HG03571 (cell line): Measurements from ENCODE around the gene LRRC43.

Experiments used
- ATAC-seq: cut with Tn5 transposase; IDR thresholded peaks from one replicate; pipeline ENCODE4 v1.9.1; 2021; ENCODE audit not compliant: unreplicated experiment

LRRC43 gene, protein sequence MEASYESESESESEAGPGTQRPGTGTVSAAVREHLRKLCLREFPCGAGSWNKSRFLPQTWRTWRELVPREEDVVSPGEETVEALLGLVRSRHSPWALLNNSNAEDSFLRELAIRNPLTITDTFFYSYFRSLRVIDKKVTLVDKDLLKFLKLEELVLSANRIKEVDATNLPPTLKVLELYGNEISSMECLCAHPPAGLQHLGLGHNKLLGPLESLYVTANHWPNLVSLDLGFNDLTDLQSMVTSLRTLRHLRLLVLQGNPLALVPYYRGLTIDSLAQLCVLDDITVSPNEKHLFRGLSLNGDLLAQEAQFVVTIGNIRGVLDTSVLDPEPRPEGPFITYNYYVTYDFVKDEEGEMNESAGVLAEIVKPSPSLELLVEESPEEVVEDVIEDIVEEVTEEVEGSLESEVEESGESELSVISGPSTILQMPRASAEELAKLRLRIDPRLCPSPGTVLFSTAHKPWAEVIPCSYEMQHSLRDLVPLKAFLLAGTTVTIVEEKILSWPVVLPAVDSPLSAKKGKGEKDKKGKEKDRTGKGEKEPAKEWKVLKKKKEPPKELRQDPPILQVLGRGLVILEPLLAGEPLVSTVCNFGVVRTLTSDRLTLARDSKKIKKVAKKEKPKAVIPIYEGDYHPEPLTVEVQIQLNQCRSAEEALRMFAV

DNA sequence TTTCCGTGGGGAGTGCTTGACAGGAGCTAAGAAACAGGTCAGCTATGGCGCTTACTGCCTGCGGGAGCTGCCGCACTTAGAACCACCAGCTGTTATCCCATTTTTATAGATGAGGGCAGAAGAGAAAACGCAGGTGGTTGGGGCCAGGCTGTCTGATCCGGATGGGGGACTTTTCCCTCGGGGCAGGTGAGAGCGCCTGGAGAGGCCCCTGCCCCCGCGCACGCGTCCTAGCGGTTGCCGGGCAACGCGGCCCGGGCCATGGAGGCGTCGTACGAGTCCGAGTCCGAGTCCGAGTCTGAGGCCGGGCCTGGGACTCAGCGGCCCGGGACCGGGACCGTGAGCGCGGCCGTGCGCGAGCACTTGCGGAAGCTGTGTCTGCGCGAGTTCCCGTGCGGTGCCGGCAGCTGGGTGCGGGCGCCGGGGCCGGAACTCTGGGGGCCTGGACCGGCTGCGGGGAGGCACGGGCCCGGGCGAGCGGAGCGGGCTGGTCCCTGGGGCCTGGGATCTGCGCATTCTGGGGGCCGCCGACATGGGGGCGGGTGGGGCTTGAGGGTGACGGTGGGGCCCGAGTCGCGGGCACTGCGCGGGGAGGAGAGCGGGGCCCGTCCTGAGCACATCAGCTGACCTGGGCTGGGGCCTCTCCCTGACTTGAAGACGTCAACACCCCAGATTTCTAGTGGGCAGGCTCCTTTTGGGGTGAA, at the start of gene LRRC43:
Gene LRRC43, plus strand, starts transcription at position 237 of the 701 bp plus-strand sequence. Its CDS starts 22 bp downstream, at position 259.
- ATAC-seq = no peak

DNA sequence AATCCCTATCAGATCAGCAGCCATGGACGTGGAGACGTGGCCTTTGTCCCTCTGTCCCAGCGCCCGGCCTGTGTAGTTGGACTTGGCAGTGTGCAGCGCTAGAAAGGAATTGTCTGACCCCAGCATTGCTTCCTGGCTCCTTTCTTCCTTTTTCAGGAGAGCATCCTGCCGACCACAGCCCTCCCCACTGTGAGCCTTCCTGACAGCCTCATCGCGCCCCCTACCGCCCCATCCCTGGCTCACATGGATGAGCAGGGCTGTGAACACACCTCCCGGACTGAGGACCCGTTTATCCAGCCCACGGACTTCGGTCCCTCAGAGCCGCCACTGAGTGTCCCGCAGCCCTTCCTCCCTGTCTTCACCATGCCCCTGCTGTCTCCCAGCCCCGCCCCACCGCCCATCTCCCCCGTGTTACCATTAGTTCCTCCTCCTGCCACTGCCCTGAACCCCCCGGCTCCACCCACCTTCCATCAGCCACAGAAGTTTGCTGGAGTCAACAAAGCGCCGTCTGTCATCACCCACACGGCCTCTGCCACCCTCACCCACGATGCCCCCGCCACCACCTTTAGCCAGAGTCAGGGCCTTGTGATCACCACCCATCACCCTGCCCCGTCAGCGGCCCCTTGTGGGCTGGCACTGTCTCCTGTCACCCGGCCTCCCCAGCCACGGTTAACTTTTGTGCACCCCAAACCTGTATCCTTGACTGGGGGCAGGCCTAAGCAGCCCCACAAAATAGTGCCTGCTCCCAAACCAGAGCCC, 49.6 kb upstream of the LRRC43 start:
- ATAC-seq = no peak

DNA sequence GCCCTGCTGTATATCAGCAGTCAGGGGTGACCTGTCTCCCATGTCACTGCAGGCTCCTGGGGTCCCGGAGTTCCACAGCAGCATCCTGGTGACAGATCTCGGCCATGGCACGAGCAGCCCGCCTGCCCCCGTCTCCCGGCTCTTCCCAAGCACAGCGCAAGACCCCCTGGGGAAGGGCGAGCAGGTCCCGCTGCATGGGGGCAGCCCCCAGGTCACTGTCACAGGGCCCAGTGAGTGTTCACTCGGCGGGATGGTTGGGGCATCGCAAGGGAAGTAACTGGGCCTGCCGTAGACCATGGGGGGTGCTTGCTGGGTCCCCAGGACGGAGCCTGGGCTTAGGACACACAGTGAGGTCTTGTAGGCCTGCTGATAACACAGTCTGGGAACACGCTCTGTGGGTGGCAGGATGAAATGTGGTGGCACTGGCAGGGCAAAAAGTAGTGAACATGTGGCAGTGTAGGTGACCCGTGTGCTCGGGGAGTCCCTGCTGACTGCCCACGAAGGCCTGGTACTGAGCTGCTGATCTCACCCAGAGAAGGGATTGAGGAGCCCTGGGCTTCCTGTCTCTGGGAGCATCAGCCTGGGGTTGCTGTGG, 47.4 kb upstream of the LRRC43 start:
- ATAC-seq = no peak

DNA sequence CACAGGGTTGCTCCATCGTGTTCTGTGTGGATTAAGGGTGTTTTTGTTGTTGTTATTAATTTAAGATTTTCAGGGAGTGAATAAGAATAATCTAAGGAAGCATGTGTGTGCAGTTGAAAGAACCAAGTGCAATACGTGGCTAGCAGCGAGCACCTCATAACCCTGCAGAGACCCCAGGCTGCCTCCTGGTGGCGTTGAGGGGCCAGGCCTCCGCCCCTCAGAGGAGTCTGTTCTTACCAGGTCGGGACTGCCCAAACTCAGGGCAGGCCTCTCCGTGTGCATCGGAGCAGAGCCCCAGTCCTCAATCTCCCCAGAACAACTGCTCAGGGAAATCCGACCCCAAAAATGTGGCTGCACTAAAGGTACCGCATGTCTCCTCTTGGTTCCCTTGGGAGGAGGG, 45.7 kb upstream of the LRRC43 start:
- no peak for ATAC-seq

DNA sequence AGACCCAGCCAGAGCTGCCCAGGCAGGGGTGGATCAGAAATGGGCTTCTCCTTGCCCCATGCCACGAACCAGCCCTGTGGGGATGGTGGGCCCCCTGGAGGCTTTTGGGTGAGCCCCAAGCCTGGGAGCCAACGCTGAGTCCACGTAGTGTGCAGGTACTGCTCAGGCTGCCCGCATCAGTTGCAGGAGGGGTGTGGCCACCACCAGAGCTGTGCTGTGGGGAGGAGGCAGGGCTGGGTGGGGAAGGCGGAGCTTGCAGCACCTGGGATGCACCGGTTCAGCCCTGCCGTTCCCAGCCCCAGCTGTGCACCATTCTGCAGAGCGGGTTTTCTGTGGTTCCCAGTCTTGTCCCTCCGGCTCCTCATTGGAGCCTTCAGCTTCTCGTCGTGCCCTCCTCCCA, 45.2 kb upstream of the LRRC43 start:
- no peak for ATAC-seq

DNA sequence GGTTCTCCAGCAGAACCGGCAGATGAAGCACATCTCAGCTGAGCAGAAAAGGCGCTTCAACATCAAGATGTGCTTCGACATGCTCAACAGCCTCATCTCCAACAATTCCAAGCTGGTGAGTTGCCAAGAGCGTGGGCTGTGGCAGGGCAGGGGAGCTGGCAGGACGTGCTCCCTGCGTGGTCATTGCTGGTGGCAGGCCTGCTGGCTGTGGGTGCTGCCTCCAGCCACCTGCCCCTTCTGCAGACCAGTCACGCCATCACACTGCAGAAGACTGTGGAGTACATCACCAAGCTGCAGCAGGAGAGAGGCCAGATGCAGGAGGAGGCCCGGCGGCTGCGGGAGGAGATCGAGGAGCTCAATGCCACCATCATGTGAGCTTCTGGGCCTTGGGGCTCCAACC, 44.7 kb upstream of the LRRC43 start:
- no peak for ATAC-seq

DNA sequence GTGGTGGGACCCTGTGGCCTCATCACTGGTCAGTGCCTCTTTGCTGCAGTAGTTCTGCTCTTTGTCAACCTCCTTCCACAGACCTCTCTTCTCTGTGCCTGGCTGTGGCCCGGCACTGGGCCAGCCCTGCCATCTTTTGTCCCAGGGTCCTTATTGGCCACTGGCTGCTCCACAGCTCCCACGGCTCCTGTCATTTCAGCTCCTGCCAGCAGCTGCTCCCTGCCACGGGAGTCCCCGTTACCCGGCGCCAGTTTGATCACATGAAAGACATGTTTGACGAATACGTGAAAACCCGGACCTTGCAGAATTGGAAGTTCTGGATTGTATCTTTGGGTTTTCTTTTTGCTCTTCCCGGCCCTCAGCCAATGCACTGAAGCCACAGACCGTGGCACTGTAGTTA, 44.3 kb upstream of the LRRC43 start:
- no peak for ATAC-seq

DNA sequence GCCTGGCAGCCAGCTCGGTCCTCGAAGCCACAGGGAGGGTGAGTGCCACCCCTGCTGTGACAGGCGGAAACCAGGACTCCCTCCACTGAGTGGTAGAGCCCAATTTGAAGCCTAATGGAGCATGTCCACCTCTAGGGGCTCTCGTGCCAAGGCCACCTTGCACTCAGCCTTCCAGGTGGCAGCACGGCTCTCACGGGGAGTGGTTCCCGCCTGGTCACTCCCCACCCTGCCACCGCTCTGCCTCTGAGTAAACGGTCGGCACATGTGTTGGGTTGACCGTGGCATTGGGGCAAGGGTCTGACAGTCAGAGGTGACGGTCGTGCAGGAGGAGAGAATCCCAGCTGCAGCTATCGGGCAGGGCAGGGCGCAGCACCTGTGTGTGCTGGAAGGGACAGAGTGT, 43.7 kb upstream of the LRRC43 start:
- no peak for ATAC-seq

DNA sequence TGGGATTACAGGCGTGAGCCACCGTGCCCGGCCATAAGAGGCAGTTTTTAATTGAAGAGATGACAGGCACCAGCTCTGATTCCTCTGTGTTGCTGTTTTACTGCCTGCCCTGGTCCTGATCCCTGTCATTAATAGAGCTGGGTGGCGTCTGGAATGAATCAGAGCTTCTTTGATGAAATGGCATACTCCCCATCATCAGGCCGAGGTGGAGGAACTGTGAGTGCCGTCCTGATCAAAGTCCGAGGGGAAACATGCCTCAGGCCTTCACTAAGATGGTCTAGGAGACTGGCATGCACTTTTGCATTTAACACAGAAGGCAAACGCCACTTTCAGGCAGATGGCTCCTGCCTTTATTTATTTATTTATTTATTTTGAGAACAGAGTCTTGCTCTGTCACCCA, 43.0 kb upstream of the LRRC43 start:
- no peak for ATAC-seq

DNA sequence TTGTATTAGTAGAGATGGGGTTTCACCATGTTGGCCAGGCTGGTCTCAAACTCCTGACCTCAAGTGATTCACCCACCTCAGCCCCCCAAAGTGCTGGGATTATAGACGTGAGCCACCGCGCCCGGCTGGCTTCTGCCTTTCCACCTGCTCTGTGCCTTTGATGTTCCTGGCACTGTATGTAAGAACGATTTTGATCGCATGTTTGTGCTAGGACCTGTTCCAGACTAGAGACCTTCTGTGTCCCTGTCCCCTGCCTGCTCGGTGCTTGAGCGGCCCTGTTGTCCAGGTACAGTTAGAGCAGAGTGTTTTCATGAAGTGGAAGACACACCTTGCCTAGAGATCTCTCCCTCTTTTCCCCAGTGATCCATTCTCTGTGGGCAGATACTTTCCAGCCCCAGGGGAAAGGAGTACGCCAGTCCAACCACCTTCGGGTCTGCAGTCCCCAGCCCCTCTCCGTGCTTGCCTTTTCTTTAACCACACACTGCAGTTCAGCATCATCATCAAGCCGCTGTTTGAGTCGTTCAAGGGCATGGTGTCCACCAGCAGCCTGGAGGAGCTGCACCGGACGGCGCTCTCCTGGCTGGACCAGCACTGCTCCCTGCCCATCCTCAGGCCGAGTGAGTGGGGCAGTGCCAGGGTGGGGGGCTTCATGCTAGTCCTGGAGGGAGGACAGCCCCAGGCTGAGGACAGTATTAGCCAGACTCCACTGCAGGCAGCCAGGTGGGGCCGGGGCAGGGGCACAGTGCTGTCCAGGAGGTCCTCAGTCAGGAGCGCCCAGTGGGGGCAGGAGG, 42.3 kb upstream of the LRRC43 start:
- ATAC-seq = no peak

DNA sequence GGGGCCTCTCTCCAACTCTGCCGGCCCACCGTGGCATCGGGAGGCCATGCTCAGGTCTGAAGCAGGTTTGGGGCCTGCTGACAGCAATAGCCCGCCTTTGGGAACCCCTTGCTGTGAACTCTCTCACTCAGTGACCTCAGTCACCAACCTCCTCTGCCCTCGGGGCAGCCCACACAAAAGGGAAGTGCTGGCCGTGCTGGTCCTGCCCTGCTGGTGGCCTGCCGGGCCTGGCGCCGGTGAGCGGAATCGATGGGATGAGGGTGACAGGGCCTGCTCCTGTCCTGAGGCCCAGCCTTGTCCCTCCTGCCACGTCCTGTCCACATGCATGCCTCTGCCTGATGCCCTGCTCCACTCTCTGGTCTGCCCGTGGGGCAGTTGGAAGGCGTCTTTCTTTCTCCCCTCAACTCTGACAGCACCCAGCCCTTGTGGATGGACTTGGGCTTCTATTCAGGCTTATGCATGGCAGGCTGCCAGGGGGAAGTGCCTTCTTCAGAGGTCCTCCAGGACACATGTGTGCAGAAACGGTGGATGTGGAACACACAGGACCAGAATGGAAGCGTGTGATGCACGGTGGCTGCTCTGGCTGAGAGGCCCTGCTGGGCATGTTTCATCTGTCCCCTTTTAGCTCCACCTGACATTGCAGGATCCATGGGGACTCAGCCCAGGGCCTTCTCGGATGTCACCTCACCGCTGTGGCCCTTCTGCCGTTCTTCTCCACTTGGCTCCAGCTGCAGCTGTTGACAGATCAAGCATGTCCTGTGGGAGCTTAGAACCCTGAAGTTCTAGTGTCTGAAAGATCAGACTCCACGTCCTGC, 40.8 kb upstream of the LRRC43 start:
- no peak for ATAC-seq

DNA sequence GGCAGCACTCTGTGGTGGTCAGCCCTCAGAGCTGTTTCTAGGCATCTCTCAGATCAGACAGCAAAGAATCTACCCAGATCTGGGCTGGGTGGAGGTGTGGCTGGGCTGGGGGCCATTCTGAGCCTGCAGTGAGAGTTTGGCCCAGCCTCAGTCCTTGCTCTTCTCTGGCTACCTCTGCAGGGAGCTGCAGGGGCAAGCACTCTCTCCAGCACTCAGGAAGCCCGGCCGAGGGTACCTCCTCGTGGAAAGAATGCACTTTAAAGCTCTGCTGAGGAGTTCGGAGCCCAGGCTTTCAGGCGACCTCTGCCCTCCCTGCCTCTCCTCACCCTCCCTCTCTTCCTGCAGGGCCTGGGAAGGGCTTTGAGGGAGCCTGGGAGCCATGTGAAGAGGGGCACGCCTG, 40.1 kb upstream of the LRRC43 start:
- ATAC-seq = no peak

DNA sequence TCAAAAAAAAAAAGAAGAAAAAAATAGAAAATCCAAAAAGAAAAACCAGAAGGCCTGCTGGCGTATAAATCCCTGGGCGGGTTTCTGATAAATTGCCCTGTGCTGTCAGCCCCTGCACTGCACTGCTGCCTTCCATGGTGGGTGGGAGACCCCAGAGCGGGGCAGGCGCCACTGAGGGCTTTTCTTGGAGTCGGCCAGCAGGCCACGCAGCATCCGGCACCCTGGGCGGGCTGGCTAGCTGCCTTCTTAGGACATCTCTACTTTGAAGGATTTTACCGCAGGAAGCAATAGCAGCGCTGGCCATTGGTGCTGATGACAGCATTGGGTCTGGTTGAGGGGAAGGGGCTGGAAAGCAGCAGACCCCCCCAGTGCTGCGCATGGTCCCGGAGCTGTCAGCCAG, 38.0 kb upstream of the LRRC43 start:
- no peak for ATAC-seq

DNA sequence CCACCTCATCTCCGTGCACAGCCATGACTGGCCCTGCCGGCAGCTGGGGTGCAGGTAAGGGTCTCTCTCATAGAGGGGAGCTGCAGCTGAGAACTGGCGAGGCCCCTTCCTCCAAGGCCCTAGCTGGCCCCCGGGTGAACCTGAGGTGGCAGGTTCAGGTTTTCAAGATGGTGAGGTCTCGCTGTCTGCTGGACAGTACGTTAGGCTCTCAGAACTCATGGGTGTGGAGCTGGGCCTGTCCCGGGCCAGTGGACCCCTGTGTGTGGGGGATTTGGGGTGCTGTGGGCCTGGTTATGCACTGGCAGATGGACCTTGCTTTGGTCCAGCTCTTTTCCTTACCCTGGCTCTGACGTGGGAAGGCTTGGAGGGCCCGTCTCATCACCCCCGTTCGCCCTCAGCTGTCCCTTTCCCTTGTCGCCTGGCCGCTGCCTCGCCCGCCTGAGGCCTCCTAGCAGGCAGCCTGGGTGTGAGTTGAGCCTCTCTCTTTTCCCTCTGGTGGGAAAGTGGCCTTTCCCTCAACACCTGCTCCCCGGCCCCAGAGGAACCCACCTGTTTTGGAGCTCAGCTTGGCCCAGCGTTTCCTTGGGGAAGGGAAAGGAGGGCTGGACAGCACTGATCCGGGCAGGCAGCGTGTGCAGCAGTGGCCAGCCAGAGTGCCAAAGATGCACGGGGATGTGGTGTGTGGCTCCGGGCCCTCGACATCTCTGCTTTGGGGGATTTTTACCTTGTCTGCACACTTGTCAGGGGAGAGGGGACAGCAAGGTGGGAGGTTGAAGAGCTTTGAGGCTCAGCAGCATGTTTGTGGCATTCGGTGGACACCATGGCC, 37.2 kb upstream of the LRRC43 start:
- no peak for ATAC-seq

DNA sequence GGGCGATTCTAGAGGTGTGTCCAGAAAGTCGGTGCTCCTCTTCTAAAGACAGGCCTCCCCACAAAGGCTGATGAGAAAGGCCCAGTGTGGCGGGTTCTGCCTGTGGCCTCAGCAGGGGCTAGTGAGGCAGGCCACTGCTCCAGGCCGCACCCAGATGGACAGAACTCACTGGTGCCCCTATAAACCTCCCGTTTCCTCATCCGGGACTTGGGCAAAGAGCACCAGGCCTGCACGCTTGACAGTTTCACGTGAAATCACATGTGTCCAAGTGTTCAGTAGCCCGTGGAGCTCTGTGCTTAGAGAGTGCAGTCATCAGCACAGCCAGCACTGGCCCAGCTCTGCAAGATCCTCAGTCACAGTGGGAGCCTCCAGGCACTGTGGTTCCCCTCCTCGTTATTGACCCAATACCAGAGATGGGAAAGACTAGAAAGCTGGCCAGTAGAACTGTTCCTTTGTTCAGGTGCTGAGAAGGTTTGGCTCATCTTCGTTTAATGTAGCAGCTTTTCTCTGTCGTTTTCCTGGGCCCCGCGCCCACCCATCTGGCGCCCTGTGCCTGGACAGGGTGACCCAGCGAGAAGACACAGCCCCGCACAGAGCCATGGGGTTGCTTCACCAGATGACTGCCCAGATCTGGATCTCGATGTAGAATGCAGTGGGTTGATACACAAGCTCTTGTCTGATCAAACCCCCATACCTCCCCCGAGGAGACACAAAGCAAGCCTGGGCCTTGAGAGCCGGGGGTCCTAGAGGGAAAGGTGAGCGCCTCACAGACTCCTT, 35.2 kb upstream of the LRRC43 start:
- no peak for ATAC-seq

DNA sequence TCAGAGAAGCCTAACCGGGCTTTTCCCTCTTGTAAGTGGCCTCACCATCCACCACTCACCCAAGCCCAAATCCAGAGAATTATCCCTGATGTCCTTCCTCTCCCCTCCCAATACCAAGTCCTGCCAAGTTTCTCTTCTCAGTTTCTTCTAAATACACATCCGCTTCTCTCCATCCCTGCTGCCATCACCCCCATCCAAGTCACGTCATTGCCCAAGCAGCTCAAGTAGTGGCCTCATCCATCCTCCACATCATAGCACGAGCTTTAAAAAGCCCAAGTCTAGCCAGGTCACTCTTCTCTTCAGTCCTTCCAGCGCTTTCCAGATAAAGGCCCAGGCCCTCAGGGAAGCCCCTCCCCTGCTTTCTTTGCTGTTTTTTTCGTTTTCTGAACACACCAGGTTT, 34.3 kb upstream of the LRRC43 start:
- no peak for ATAC-seq

DNA sequence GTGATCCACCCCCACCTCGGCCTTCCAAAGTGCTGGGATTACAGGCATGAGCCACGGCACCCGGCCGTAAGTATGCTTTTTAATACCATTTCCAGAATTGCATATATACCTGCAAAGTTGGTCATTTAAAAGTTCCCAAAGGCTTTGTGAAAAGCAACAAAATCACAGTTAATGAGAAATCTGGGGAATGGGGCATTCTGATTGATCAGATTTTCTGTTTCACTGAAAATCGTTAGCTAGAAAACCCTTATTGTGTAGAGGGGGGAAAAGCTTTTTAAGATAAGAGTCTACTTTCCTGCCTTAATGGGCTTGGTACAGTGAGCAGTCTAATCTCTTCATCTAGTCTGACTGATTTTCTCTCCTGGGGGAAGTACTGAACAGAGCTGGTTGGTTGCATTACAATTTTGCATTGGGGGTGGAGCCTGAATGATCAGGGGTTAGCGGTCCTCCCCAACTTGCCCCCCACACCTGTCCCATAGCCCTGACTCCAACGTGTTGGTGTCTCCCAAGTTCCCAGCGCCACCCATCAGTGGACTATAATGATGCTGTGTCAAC, 32.7 kb upstream of the LRRC43 start:
- ATAC-seq = no peak
